Chondrocyte (in vitro differentiated cells): ENCODE data around the gene IFNLR1. TPM values are rescaled to one million over a fixed set of nuclear protein-coding genes. Genes with fewer than 3 reads are reported as not detected.

Experiments
- DNase-seq: peaks from one replicate; pipeline ENCODE4 v3.0.0; 2021; ENCODE audit warnings: mixed read lengths, low spot score
- H3K27ac Mint-ChIP-seq: one replicate; pipeline ENCODE4 v1.8.0; 2021; ENCODE audit warnings: mild to moderate bottlenecking, moderate library complexity, mixed read lengths; ENCODE audit not compliant: unreplicated experiment
- H3K27me3 Mint-ChIP-seq: 2 replicates; pipeline ENCODE4 v1.8.0; 2021; ENCODE audit warnings: low read depth, mixed read lengths
- H3K36me3 Mint-ChIP-seq: 2 replicates; pipeline ENCODE4 v1.8.0; 2021; ENCODE audit warnings: low read depth, mixed read lengths
- H3K4me1 Mint-ChIP-seq: 2 replicates; pipeline ENCODE4 v1.8.0; 2021; ENCODE audit warnings: low read depth, mild to moderate bottlenecking, mixed read lengths
- H3K4me3 Mint-ChIP-seq: one replicate; pipeline ENCODE4 v1.8.0; 2021; ENCODE audit warnings: mild to moderate bottlenecking, moderate library complexity, mixed read lengths; ENCODE audit not compliant: unreplicated experiment
- H3K9me3 Mint-ChIP-seq: 2 replicates; pipeline ENCODE4 v1.8.0; 2021; ENCODE audit warnings: low read depth, mixed read lengths
- CTCF ChIP-seq: fragments of 200-600 bp; sonication (generic); IDR thresholded peaks from 2 replicates; pipeline ENCODE4 v1.5.0; 2021; ENCODE audit warnings: antibody characterized with exemption, mild to moderate bottlenecking, moderate library complexity
- total RNA-seq: library from RNA; stranded (reverse); gene quantifications from 3 replicates; pipeline ENCODE4 v1.2.1, GENCODE V29; 2021

Gene IFNLR1
- total RNA-seq, 1 donor from 2014 or later, result 0.12 TPM

GRCh38 chr1:24136956-24137539 lies 50.0 kb downstream of the IFNLR1 start:
- no peak for DNase-seq
- H3K27ac Mint-ChIP-seq, result no peak overlapping the region
- no peak overlapping the region for H3K4me3 Mint-ChIP-seq
- H3K4me1 Mint-ChIP-seq, result no peaks in the 10 kb centered on the region
- peaks cover 2% of the 10 kb centered on the region for H3K27me3 Mint-ChIP-seq
- TF ChIP-seq CTCF, result no peak
- peaks cover 6% of the 10 kb centered on the region for H3K9me3 Mint-ChIP-seq
- no peaks in the 10 kb centered on the region for H3K36me3 Mint-ChIP-seq

- no peak for TF ChIP-seq CTCF
- peaks cover 2% of the 10 kb centered on the region for H3K27me3 Mint-ChIP-seq
- no peak overlapping the region for H3K4me3 Mint-ChIP-seq
- H3K9me3 Mint-ChIP-seq, result peaks cover 8% of the 10 kb centered on the region
- DNase-seq, result peak; percentile 38
- peaks cover 2% of the 10 kb centered on the region for H3K36me3 Mint-ChIP-seq
- H3K27ac Mint-ChIP-seq, result no peak overlapping the region
- no peaks in the 10 kb centered on the region for H3K4me1 Mint-ChIP-seq
These were observed 52.7 kb downstream of the IFNLR1 start for GRCh38 chr1:24134376-24134775.

- peaks cover 2% of the 10 kb centered on the region for H3K36me3 Mint-ChIP-seq
- no peaks in the 10 kb centered on the region for H3K4me1 Mint-ChIP-seq
- no peak for DNase-seq
- peaks cover 3% of the 10 kb centered on the region for H3K9me3 Mint-ChIP-seq
- peaks cover 2% of the 10 kb centered on the region for H3K27me3 Mint-ChIP-seq
- no peak overlapping the region for H3K27ac Mint-ChIP-seq
- no peak overlapping the region for H3K4me3 Mint-ChIP-seq
- TF ChIP-seq CTCF, result no peak
These were observed 53.3 kb downstream of the IFNLR1 start for GRCh38 chr1:24133819-24134218.

- H3K4me1 Mint-ChIP-seq, result peaks cover 5% of the 10 kb centered on the region
- H3K27ac Mint-ChIP-seq, result no peak overlapping the region
- H3K27me3 Mint-ChIP-seq, result peaks cover 2% of the 10 kb centered on the region
- H3K36me3 Mint-ChIP-seq, result peaks cover 2% of the 10 kb centered on the region
- no peak overlapping the region for H3K4me3 Mint-ChIP-seq
- peaks cover 3% of the 10 kb centered on the region for H3K9me3 Mint-ChIP-seq
- TF ChIP-seq CTCF, result no peak
- DNase-seq, result no peak
These were observed 56.7 kb downstream of the IFNLR1 start for GRCh38 chr1:24130385-24130784.

GRCh38 chr1:24127801-24128363 lies 59.2 kb downstream of the IFNLR1 start:
- DNase-seq, result no peak
- no peak overlapping the region for H3K4me3 Mint-ChIP-seq
- H3K4me1 Mint-ChIP-seq, result peaks cover 5% of the 10 kb centered on the region
- H3K9me3 Mint-ChIP-seq, result peaks cover 3% of the 10 kb centered on the region
- TF ChIP-seq CTCF, result no peak
- H3K27me3 Mint-ChIP-seq, result no peaks in the 10 kb centered on the region
- H3K27ac Mint-ChIP-seq, result no peak overlapping the region
- peaks cover 2% of the 10 kb centered on the region for H3K36me3 Mint-ChIP-seq
